ENCODE data around the gene KLHL24.
"Not testable (repeated sequence)": the region's sequence is repeated elsewhere in the genome, so short reads cannot be mapped to it uniquely, and the experiment has no call there.

The KLHL24 gene

DNA sequence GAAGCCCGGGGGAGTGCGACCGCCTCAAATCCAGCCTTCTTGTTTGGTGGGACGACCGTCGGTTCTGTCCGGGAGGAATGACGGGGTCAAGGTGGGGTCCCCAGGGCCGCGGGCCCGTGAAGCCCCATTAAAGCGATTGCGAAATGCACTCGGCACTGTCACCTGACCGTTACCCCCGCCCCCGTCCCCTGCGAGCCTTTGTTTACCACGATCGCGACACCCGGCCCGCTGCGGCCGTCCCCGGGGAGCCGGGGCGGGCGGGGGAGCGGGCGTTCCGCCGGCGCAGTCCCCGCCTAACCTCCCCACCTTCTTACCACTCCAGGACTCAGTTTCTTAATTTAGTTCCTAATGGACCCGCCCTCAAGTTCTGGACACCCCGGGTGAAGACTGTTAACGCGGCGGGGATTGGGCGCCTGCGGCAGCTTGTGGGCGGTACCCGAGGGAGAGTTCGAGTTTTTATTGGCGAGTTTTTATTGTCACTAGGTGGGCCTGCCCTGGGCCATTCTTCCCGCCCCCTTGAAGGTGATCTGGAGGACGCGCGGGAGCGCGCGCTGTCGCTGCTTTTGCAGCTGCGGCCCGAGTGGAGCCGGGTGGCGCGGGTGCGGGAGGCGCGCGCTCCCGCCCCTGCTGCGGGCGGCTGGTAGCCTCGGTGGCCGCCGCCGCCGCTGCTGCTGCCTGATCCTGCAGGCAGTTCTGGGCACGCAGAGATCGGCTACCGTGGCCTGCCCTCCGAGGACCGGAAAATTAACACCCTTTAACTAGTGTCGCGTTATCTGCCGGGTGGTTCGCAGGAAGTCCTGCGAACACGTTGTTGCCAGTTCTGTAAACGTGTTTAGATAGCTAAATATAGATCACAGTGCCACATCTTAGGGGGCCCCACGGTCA lies 1.0 kb downstream of the KLHL24 start:
- TF ChIP-seq, protein P1, sequence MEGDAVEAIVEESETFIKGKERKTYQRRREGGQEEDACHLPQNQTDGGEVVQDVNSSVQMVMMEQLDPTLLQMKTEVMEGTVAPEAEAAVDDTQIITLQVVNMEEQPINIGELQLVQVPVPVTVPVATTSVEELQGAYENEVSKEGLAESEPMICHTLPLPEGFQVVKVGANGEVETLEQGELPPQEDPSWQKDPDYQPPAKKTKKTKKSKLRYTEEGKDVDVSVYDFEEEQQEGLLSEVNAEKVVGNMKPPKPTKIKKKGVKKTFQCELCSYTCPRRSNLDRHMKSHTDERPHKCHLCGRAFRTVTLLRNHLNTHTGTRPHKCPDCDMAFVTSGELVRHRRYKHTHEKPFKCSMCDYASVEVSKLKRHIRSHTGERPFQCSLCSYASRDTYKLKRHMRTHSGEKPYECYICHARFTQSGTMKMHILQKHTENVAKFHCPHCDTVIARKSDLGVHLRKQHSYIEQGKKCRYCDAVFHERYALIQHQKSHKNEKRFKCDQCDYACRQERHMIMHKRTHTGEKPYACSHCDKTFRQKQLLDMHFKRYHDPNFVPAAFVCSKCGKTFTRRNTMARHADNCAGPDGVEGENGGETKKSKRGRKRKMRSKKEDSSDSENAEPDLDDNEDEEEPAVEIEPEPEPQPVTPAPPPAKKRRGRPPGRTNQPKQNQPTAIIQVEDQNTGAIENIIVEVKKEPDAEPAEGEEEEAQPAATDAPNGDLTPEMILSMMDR (IDR thresholded peaks at IDR 0.05; ENCODE audit: insufficient read depth, low read depth, low read length, missing control alignments) = no peak
- H3K4me3 ChIP-seq (ENCODE audit: low read depth, low read length) = peak overlapping the region; percentile 57
- DNase-seq (ENCODE audit: low read depth) = peak; percentile 96

DNA sequence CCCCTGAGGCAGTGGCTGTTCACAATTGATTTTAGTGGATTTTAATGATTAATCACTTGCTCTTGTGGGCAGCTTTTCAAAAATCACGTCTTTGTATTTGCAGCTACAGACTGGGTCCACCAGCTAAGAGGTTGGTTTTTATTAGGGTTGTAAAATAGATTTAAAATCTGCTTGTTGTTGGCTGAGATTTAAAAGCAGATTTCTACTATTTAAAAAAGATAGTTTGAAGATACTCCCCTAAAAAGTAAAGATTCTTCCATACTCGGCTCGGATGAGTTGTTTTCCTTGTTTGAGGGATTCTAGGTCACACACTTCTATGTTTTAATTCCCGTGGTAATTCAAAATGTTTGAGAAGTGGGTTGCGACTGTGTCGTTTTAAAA lies 1.7 kb downstream of the KLHL24 start:
- no peak for DNase-seq (ENCODE audit: low read depth)
- TF ChIP-seq, protein P1 (IDR thresholded peaks at IDR 0.05; ENCODE audit: insufficient read depth, low read depth, low read length, missing control alignments) = no peak
- H3K4me3 ChIP-seq (ENCODE audit: low read depth, low read length) = peak overlapping the region; percentile 57

DNA sequence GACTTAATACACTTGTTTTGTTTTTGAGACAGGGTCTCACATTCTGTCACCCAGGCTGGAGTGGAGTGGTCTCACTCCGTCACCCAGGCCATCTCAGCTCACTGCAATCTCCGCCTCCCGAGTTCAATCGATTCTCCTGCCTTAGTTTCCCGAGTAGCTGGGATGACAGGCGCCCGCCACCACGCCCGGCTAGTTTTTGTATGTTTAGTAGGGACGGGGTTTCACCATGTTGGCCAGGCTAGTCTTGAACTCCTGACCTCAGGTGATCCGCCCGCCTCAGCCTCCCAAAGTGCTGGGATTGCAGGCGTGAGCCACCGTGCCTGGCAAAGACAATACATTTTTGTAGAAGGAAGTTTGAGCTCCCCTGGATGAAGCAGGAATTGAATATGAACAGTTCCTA lies 2.2 kb downstream of the KLHL24 start:
- not testable (repeated sequence) for DNase-seq (ENCODE audit: low read depth)

GRCh38 chr3:183638101-183638852 lies 2.9 kb downstream of the KLHL24 start:
- TF ChIP-seq, protein P1 (IDR thresholded peaks at IDR 0.05; ENCODE audit: insufficient read depth, low read depth, low read length, missing control alignments) = no peak
- DNase-seq (ENCODE audit: low read depth) = no peak
- H3K4me3 ChIP-seq (ENCODE audit: low read depth, low read length) = no peak overlapping the region

More for the DNA sequence above, 2.2 kb downstream of the KLHL24 start:
- not testable (repeated sequence) for H3K4me3 ChIP-seq (ENCODE audit: low read depth, low read length)

DNA sequence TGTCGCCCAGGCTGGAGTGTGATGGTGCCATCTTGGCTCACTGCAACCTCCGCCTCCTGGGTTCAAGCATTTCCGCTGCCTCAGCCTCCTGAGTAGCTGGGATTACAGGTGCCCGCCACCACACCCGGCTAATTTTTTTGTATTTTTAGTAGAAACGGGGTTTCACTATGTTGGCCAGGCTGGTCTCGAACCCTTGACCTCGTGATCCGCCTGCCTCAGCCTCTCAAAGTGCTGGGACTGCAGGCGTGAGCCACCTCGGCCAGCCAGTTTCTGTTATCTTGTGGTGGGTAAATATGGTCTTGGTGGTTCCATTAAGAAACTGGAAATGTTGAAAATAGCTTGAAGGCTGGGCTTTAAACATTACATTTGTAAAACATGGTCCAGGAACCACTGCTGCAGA lies 5.2 kb downstream of the KLHL24 start:
- DNase-seq (ENCODE audit: low read depth); H3K4me3 ChIP-seq (ENCODE audit: low read depth, low read length): not testable (repeated sequence)

DNA sequence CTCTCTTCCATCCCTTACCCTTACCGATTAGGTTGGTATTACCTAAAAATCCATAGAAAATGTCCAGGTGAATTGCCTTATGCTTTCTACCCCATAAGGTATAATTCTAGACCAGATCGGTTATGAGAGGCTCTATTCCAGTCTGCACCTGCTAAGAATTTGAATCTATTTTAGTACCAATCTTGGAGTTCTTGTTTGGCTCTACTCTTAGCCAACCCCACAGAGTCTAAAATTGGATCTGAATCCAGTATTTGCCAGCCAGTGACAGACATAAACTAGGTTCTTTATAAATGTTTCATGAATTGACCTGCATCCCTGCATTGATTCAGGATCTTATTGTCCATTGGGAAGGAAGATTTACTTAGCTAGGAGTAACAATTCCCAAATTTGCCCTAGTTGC lies 6.5 kb downstream of the KLHL24 start:
- TF ChIP-seq, protein P1 (IDR thresholded peaks at IDR 0.05; ENCODE audit: insufficient read depth, low read depth, low read length, missing control alignments) = no peak
- H3K4me3 ChIP-seq (ENCODE audit: low read depth, low read length) = no peak overlapping the region
- no peak for DNase-seq (ENCODE audit: low read depth)

GRCh38 chr3:183644244-183644643 lies 8.8 kb downstream of the KLHL24 start:
- no peak overlapping the region for H3K4me3 ChIP-seq (ENCODE audit: low read depth, low read length)
- DNase-seq (ENCODE audit: low read depth) = no peak
- TF ChIP-seq, protein P1 (IDR thresholded peaks at IDR 0.05; ENCODE audit: insufficient read depth, low read depth, low read length, missing control alignments) = no peak
